Panc1 (cell line): ENCODE data around the gene EPHA8.

Source experiments
- POLR2AphosphoS5 ChIP-seq: IDR thresholded peaks from 2 replicates; pipeline ENCODE4 v1.6.1; 2012; ENCODE audit warnings: mild to moderate bottlenecking, low read depth, low read length, moderate library complexity
- TCF7L2 ChIP-seq: IDR thresholded peaks from 2 replicates; pipeline ENCODE4 v1.6.1; 2011; ENCODE audit warnings: mild to moderate bottlenecking, low read depth, low read length, inconsistent platforms
- TF ChIP-seq, protein P1 (sequence below): fragments of 450-650 bp; IDR thresholded peaks from 2 replicates; pipeline ENCODE4 v1.5.1; 2017; ENCODE audit warnings: mild to moderate bottlenecking
- TF ChIP-seq, protein P2 (sequence below), 2 experiments: IDR thresholded peaks; 2 replicates each; pipeline ENCODE4 v1.6.1; 2011 to 2012; ENCODE audit warnings: low read depth in 2 of 2, control low read depth in 1 of 2, low read length in 1 of 2, mild to moderate bottlenecking in 1 of 2, moderate library complexity in 1 of 2; ENCODE audit not compliant: insufficient read depth in 1 of 2

DNA sequence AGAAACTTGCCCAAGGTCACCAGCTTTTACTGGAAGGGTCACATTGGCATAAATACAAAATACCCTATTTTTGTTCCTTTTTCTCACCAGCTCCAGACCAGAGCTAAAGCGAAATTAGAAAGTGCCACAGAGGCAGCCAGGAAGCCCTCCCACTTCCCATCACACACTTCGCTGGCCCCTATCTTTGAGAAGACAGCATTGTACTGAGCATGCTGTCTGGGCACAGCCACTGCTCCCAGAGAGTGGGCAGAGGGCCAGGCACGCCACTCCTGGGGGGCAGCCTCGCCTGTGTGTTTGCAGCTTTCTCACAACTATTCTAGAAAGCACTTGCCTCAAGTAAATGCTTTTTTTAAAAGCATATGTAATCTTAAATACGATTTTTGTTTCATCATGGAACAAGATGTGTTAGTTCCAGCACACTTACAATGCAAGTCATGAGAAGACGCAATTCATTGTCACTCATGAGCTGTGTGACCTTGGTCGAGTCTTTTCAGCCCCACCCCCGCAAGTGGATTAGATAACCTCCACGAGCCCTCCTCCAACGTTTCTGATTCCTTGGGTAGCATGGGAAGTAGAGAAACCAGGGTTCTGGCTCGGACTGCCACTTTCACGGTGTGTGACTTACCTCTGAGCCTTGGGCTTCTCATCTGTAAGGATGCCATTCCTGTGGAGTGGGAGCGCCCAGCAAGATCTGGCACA lies 25.7 kb upstream of the EPHA8 start:
- TF ChIP-seq, protein P1, sequence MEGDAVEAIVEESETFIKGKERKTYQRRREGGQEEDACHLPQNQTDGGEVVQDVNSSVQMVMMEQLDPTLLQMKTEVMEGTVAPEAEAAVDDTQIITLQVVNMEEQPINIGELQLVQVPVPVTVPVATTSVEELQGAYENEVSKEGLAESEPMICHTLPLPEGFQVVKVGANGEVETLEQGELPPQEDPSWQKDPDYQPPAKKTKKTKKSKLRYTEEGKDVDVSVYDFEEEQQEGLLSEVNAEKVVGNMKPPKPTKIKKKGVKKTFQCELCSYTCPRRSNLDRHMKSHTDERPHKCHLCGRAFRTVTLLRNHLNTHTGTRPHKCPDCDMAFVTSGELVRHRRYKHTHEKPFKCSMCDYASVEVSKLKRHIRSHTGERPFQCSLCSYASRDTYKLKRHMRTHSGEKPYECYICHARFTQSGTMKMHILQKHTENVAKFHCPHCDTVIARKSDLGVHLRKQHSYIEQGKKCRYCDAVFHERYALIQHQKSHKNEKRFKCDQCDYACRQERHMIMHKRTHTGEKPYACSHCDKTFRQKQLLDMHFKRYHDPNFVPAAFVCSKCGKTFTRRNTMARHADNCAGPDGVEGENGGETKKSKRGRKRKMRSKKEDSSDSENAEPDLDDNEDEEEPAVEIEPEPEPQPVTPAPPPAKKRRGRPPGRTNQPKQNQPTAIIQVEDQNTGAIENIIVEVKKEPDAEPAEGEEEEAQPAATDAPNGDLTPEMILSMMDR, result no peak
- TF ChIP-seq POLR2AphosphoS5 (no peak), TCF7L2 (no peak)
- TF ChIP-seq, protein P2, sequence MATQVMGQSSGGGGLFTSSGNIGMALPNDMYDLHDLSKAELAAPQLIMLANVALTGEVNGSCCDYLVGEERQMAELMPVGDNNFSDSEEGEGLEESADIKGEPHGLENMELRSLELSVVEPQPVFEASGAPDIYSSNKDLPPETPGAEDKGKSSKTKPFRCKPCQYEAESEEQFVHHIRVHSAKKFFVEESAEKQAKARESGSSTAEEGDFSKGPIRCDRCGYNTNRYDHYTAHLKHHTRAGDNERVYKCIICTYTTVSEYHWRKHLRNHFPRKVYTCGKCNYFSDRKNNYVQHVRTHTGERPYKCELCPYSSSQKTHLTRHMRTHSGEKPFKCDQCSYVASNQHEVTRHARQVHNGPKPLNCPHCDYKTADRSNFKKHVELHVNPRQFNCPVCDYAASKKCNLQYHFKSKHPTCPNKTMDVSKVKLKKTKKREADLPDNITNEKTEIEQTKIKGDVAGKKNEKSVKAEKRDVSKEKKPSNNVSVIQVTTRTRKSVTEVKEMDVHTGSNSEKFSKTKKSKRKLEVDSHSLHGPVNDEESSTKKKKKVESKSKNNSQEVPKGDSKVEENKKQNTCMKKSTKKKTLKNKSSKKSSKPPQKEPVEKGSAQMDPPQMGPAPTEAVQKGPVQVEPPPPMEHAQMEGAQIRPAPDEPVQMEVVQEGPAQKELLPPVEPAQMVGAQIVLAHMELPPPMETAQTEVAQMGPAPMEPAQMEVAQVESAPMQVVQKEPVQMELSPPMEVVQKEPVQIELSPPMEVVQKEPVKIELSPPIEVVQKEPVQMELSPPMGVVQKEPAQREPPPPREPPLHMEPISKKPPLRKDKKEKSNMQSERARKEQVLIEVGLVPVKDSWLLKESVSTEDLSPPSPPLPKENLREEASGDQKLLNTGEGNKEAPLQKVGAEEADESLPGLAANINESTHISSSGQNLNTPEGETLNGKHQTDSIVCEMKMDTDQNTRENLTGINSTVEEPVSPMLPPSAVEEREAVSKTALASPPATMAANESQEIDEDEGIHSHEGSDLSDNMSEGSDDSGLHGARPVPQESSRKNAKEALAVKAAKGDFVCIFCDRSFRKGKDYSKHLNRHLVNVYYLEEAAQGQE (IDR thresholded peaks at IDR 0.05; ENCODE audit: insufficient read depth in 1 of 2, low read depth in 2 of 2, low read length in 1 of 2), result no peak
